ENCODE measurements around the gene ACAD11. TPM values are rescaled to one million over a fixed set of nuclear protein-coding genes. Genes with fewer than 3 reads are reported as not detected.

ACAD11 gene
- total and polyA plus RNA-seq, 2 experiments from 2014 or later, result 24.9 to 48.6 TPM

- no peaks in the 10 kb centered on the region for H3K27me3 ChIP-seq
- 90% methylated on average over 4 of the region's 4 CpGs for WGBS (ENCODE audit: low lambda C conversion rate, missing lambda C conversion rate)
- H2AFZ ChIP-seq, result no peak overlapping the region
- H3K4me1 ChIP-seq (ENCODE audit: insufficient read depth), result no peaks in the 10 kb centered on the region
- H3K4me2 ChIP-seq, result no peak overlapping the region
- no peaks in the 10 kb centered on the region for H4K20me1 ChIP-seq (ENCODE audit: insufficient read depth, poor library complexity, severe bottlenecking)
- H3K9me3 ChIP-seq (ENCODE audit: low read depth), result no peaks in the 10 kb centered on the region
- no peak overlapping the region for H3K4me3 ChIP-seq
- no peaks in the 10 kb centered on the region for H3K9me2 ChIP-seq (replicated peaks; ENCODE audit: insufficient read depth)
- no peak overlapping the region for H3K27ac ChIP-seq
- no peak for DNase-seq (ENCODE audit: low spot score)
- no peak for TF ChIP-seq EZH2 (IDR thresholded peaks at IDR 0.05; ENCODE audit: borderline replicate concordance)
- H3K36me3 ChIP-seq (replicated peaks; ENCODE audit: insufficient read depth, low read depth), result no peaks in the 10 kb centered on the region
- no peaks in the 10 kb centered on the region for H3K79me2 ChIP-seq
Measured at GRCh38 chr3:132694991-132695390, 35.4 kb upstream of the ACAD11 start.

GRCh38 chr3:132690040-132690439, 30.4 kb upstream of the ACAD11 start:
- Histone ChIP-seq H3K79me2 (no peaks in the 10 kb centered on the region), H3K4me2 (no peak overlapping the region), H3K27ac (no peak overlapping the region), H3K4me1 (ENCODE audit: insufficient read depth) (no peaks in the 10 kb centered on the region), H3K9me2 (replicated peaks; ENCODE audit: insufficient read depth) (no peaks in the 10 kb centered on the region), H3K36me3 (replicated peaks; ENCODE audit: insufficient read depth, low read depth) (peaks cover 3% of the 10 kb centered on the region), H3K27me3 (no peaks in the 10 kb centered on the region), H2AFZ (no peak overlapping the region), H3K9me3 (ENCODE audit: low read depth) (no peaks in the 10 kb centered on the region), H3K4me3 (no peak overlapping the region), H4K20me1 (ENCODE audit: insufficient read depth, poor library complexity, severe bottlenecking) (no peaks in the 10 kb centered on the region)
- TF ChIP-seq EZH2phosphoT487 (IDR thresholded peaks at IDR 0.05; ENCODE audit: low read depth, severe bottlenecking, unreplicated experiment), result no peak
- TF ChIP-seq CTCF (IDR thresholded peaks at IDR 0.05; ENCODE audit: poor library complexity), result no peak
- TF ChIP-seq EZH2 (IDR thresholded peaks at IDR 0.05; ENCODE audit: borderline replicate concordance), result no peak
- DNase-seq (ENCODE audit: low spot score), result no peak
- 97% methylated on average over 4 of the region's 4 CpGs for WGBS (ENCODE audit: low lambda C conversion rate, missing lambda C conversion rate)

- Histone ChIP-seq H3K79me2 (no peaks in the 10 kb centered on the region), H3K4me2 (no peak overlapping the region), H3K4me3 (no peak overlapping the region), H3K27me3 (no peaks in the 10 kb centered on the region), H4K20me1 (ENCODE audit: insufficient read depth, poor library complexity, severe bottlenecking) (no peaks in the 10 kb centered on the region), H2AFZ (no peak overlapping the region), H3K9me2 (replicated peaks; ENCODE audit: insufficient read depth) (no peaks in the 10 kb centered on the region), H3K36me3 (replicated peaks; ENCODE audit: insufficient read depth, low read depth) (no peaks in the 10 kb centered on the region), H3K9me3 (ENCODE audit: low read depth) (no peaks in the 10 kb centered on the region), H3K27ac (no peak overlapping the region), H3K4me1 (ENCODE audit: insufficient read depth) (no peaks in the 10 kb centered on the region)
- DNase-seq (ENCODE audit: low spot score), result no peak
- TF ChIP-seq EZH2 (IDR thresholded peaks at IDR 0.05; ENCODE audit: borderline replicate concordance) (no peak), CTCF (IDR thresholded peaks at IDR 0.05; ENCODE audit: poor library complexity) (no peak), EZH2phosphoT487 (IDR thresholded peaks at IDR 0.05; ENCODE audit: low read depth, severe bottlenecking, unreplicated experiment) (no peak)
Measured at GRCh38 chr3:132682201-132682600, 22.6 kb upstream of the ACAD11 start.

GRCh38 chr3:132681421-132681820, 21.8 kb upstream of the ACAD11 start:
- H3K27me3 ChIP-seq, result no peaks in the 10 kb centered on the region
- 97% methylated on average over 3 of the region's 3 CpGs for WGBS (ENCODE audit: low lambda C conversion rate, missing lambda C conversion rate)
- no peaks in the 10 kb centered on the region for H3K9me3 ChIP-seq (ENCODE audit: low read depth)
- H2AFZ ChIP-seq, result no peak overlapping the region
- H3K36me3 ChIP-seq (replicated peaks; ENCODE audit: insufficient read depth, low read depth), result no peaks in the 10 kb centered on the region
- no peaks in the 10 kb centered on the region for H4K20me1 ChIP-seq (ENCODE audit: insufficient read depth, poor library complexity, severe bottlenecking)
- no peak overlapping the region for H3K4me3 ChIP-seq
- no peak overlapping the region for H3K27ac ChIP-seq
- H3K4me2 ChIP-seq, result no peak overlapping the region
- H3K79me2 ChIP-seq, result no peaks in the 10 kb centered on the region
- no peaks in the 10 kb centered on the region for H3K9me2 ChIP-seq (replicated peaks; ENCODE audit: insufficient read depth)
- DNase-seq (ENCODE audit: low spot score), result no peak
- no peaks in the 10 kb centered on the region for H3K4me1 ChIP-seq (ENCODE audit: insufficient read depth)
- no peak for TF ChIP-seq CTCF (IDR thresholded peaks at IDR 0.05; ENCODE audit: poor library complexity)
- no peak for TF ChIP-seq EZH2 (IDR thresholded peaks at IDR 0.05; ENCODE audit: borderline replicate concordance)
- no peak for TF ChIP-seq EZH2phosphoT487 (IDR thresholded peaks at IDR 0.05; ENCODE audit: low read depth, severe bottlenecking, unreplicated experiment)

Data from hepatocyte (in vitro differentiated cells).